ENCODE results near the gene MACROH2A1.

- TF ChIP-seq POLR2A (IDR thresholded peaks at IDR 0.05) (no peak), CTCF (IDR thresholded peaks at IDR 0.05) (no peak), POLR2AphosphoS5 (IDR thresholded peaks at IDR 0.05) (no peak)
Observed at GRCh38 chr5:135317286-135317685, 81.7 kb downstream of the MACROH2A1 start.
